HG02973 (cell line): Measurements from ENCODE around the gene PDX1.
A peak's percentile ranks its signal among the peaks of the same experiment; 100 is the strongest.
"Not testable (repeated sequence)": the region's sequence is repeated elsewhere in the genome, so short reads cannot be mapped to it uniquely, and the experiment has no call there.

Experiments
- ATAC-seq: cut with Tn5 transposase; IDR thresholded peaks from one replicate; pipeline ENCODE4 v1.9.1; 2021; ENCODE audit warnings: moderate library complexity; ENCODE audit not compliant: unreplicated experiment

PDX1 gene

GRCh38 chr13:27954406-27954851, 34.6 kb downstream of the PDX1 start:
- ATAC-seq: peak; percentile 19

GRCh38 chr13:27955014-27955591, 35.3 kb downstream of the PDX1 start:
- ATAC-seq: no peak

- ATAC-seq: no peak
Measured at GRCh38 chr13:27956576-27957300, 36.9 kb downstream of the PDX1 start.

- ATAC-seq: no peak
Measured at GRCh38 chr13:27959976-27960361, 40.2 kb downstream of the PDX1 start.

- no peak for ATAC-seq
Measured at GRCh38 chr13:27960362-27961226, 40.8 kb downstream of the PDX1 start.

- ATAC-seq: no peak
Measured at GRCh38 chr13:27961227-27962085, 41.7 kb downstream of the PDX1 start.

- ATAC-seq: no peak
Measured at GRCh38 chr13:27962128-27962841, 42.5 kb downstream of the PDX1 start.

- ATAC-seq: no peak
Measured at GRCh38 chr13:27962982-27963381, 43.2 kb downstream of the PDX1 start.

GRCh38 chr13:27963491-27963890, 43.7 kb downstream of the PDX1 start:
- no peak for ATAC-seq

GRCh38 chr13:27964206-27964605, 44.4 kb downstream of the PDX1 start:
- not testable (repeated sequence) for ATAC-seq

- no peak for ATAC-seq
Measured at GRCh38 chr13:27964741-27965323, 45.0 kb downstream of the PDX1 start.

GRCh38 chr13:27965343-27965739, 45.5 kb downstream of the PDX1 start:
- no peak for ATAC-seq

- ATAC-seq: no peak
Measured at GRCh38 chr13:27965740-27966640, 46.2 kb downstream of the PDX1 start.

- ATAC-seq: no peak
Measured at GRCh38 chr13:27966641-27967202, 46.9 kb downstream of the PDX1 start.

- ATAC-seq: no peak
Measured at GRCh38 chr13:27967203-27967735, 47.5 kb downstream of the PDX1 start.

GRCh38 chr13:27967736-27968315, 48.0 kb downstream of the PDX1 start:
- no peak for ATAC-seq

GRCh38 chr13:27968316-27969081, 48.7 kb downstream of the PDX1 start:
- ATAC-seq: no peak
